ENCODE results near the gene GRIA1. TPM values are rescaled to one million over a fixed set of nuclear protein-coding genes. Genes with fewer than 3 reads are reported as not detected.

The GRIA1 gene
- total and polyA plus RNA-seq, 2 donors (not counting 1 experiment from before 2014, with no cell fraction given), result not detected

DNA sequence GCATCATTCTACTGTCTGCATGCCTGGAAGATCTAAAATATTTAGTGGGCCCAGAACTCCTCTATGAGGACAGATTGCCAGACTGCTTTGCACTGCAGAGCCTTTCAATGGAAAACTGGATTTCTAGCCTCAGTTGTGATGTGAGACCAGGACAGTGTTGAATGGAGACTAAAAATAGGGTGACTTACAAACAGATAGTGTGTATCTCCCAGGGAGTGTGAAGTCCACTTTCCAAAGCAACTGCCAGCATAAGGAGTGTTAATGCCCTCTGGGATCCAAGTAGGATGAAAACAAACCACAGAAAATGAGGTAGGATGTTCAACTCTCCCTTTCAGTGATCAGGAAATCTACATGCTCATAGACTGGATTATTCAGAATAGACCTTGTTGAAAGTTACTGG lies 119.5 kb downstream of the GRIA1 start:
- no peaks in the 10 kb centered on the region for H3K9me3 ChIP-seq (ENCODE audit: control extremely low read depth in 1 of 3, control insufficient read depth in 2 of 3, insufficient read depth in 1 of 3, low read length in 2 of 3)
- ATAC-seq (ENCODE audit: low read depth) (no peak), DNase-seq (no peak)
- H3K9ac ChIP-seq (ENCODE audit: low read length), result no peak overlapping the region
- no peaks in the 10 kb centered on the region for H3K27me3 Mint-ChIP-seq
- POLR2A ChIA-PET, result no interaction called here
- H3K27ac ChIP-seq (ENCODE audit: low read length in 2 of 2), result no peak overlapping the region
- H3K9me3 Mint-ChIP-seq (ENCODE audit: insufficient read depth), result no peaks in the 10 kb centered on the region
- intact Hi-C loops (cut with micrococcal nuclease), result no loop called here
- no peak overlapping the region for H3K27ac Mint-ChIP-seq
- H3K4me3 ChIP-seq (ENCODE audit: control extremely low read depth in 1 of 5, extremely low read depth in 1 of 5, insufficient read depth in 1 of 5, low read depth in 2 of 5, low read length in 4 of 5), result no peak overlapping the region
- H4K20me1 ChIP-seq (ENCODE audit: control insufficient read depth, insufficient read depth, low read length, poor library complexity, severe bottlenecking), result no peaks in the 10 kb centered on the region
- H3K27me3 ChIP-seq (replicated peaks in 1 of 4; ENCODE audit: control extremely low read depth in 1 of 4, control insufficient read depth in 3 of 4, insufficient read depth in 4 of 4, low read length in 3 of 4), result no peaks in the 10 kb centered on the region
- no peaks in the 10 kb centered on the region for H3K79me2 ChIP-seq (ENCODE audit: control insufficient read depth, insufficient read depth, low read length)
- no peaks in the 10 kb centered on the region for H3K4me1 Mint-ChIP-seq
- no peak for TF ChIP-seq EZH2 (IDR thresholded peaks at IDR 0.05; ENCODE audit: borderline replicate concordance, insufficient read depth, low read depth, low read length, poor library complexity, severe bottlenecking)
- TF ChIP-seq, protein P1, sequence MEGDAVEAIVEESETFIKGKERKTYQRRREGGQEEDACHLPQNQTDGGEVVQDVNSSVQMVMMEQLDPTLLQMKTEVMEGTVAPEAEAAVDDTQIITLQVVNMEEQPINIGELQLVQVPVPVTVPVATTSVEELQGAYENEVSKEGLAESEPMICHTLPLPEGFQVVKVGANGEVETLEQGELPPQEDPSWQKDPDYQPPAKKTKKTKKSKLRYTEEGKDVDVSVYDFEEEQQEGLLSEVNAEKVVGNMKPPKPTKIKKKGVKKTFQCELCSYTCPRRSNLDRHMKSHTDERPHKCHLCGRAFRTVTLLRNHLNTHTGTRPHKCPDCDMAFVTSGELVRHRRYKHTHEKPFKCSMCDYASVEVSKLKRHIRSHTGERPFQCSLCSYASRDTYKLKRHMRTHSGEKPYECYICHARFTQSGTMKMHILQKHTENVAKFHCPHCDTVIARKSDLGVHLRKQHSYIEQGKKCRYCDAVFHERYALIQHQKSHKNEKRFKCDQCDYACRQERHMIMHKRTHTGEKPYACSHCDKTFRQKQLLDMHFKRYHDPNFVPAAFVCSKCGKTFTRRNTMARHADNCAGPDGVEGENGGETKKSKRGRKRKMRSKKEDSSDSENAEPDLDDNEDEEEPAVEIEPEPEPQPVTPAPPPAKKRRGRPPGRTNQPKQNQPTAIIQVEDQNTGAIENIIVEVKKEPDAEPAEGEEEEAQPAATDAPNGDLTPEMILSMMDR (IDR thresholded peaks at IDR 0.05), result no peak
- no peak overlapping the region for H2AFZ ChIP-seq (ENCODE audit: insufficient read depth, low read depth, low read length, poor library complexity, severe bottlenecking)
- no peaks in the 10 kb centered on the region for H3K36me3 ChIP-seq (replicated peaks in 1 of 2; ENCODE audit: control extremely low read depth in 1 of 2, control insufficient read depth in 1 of 2, extremely low read depth in 1 of 2, insufficient read depth in 2 of 2, low read length in 1 of 2)
- H3K4me1 ChIP-seq (ENCODE audit: control insufficient read depth in 2 of 2, insufficient read depth in 2 of 2, low read length in 2 of 2), result no peaks in the 10 kb centered on the region
- no peak overlapping the region for H3K4me2 ChIP-seq (replicated peaks; ENCODE audit: low read depth, low read length, poor library complexity, severe bottlenecking)
- no peak overlapping the region for H3K4me3 Mint-ChIP-seq
- CTCF ChIA-PET, result no interaction called here

DNA sequence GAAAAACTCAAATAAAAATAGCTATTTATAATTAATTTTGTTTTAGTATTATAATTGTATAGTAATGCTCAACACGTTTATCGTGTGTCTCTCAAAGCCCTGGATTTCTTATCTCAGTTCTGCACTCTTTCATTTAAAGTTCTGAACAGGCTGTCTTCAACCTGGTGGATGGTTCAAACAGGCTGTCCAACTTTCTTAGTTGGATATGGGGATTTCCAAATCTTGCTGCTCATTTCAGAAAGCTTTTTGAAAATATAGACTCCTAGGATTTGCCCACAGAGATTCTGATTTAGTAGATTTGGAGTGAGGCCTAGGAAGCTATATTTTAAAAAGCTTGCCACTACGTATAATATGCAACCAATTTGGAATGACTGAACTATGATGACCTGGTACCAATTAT lies 120.3 kb downstream of the GRIA1 start:
- H3K4me1 ChIP-seq (ENCODE audit: control insufficient read depth in 2 of 2, insufficient read depth in 2 of 2, low read length in 2 of 2), result no peaks in the 10 kb centered on the region
- no peaks in the 10 kb centered on the region for H3K36me3 ChIP-seq (replicated peaks in 1 of 2; ENCODE audit: control extremely low read depth in 1 of 2, control insufficient read depth in 1 of 2, extremely low read depth in 1 of 2, insufficient read depth in 2 of 2, low read length in 1 of 2)
- no peaks in the 10 kb centered on the region for H3K4me1 Mint-ChIP-seq
- no peaks in the 10 kb centered on the region for H3K27me3 ChIP-seq (replicated peaks in 1 of 4; ENCODE audit: control extremely low read depth in 1 of 4, control insufficient read depth in 3 of 4, insufficient read depth in 4 of 4, low read length in 3 of 4)
- no CpG with 5 or more reads among the region's 3 CpGs for WGBS (ENCODE audit: insufficient coverage)
- no peak overlapping the region for H3K9ac ChIP-seq (ENCODE audit: low read length)
- POLR2A ChIA-PET, result no interaction called here
- no peak overlapping the region for H3K4me3 Mint-ChIP-seq
- H3K9me3 ChIP-seq (ENCODE audit: control extremely low read depth in 1 of 3, control insufficient read depth in 2 of 3, insufficient read depth in 1 of 3, low read length in 2 of 3), result no peaks in the 10 kb centered on the region
- H3K79me2 ChIP-seq (ENCODE audit: control insufficient read depth, insufficient read depth, low read length), result no peaks in the 10 kb centered on the region
- H3K27ac ChIP-seq (ENCODE audit: low read length in 2 of 2), result no peak overlapping the region
- TF ChIP-seq EZH2 (IDR thresholded peaks at IDR 0.05; ENCODE audit: borderline replicate concordance, insufficient read depth, low read depth, low read length, poor library complexity, severe bottlenecking), result no peak
- TF ChIP-seq, protein P1 (IDR thresholded peaks at IDR 0.05), result no peak
- no peak overlapping the region for H2AFZ ChIP-seq (ENCODE audit: insufficient read depth, low read depth, low read length, poor library complexity, severe bottlenecking)
- ATAC-seq (ENCODE audit: low read depth) (no peak), DNase-seq (no peak)
- intact Hi-C loops (cut with micrococcal nuclease), result no loop called here
- no peak overlapping the region for H3K27ac Mint-ChIP-seq
- no peak overlapping the region for H3K4me3 ChIP-seq (ENCODE audit: control extremely low read depth in 1 of 5, extremely low read depth in 1 of 5, insufficient read depth in 1 of 5, low read depth in 2 of 5, low read length in 4 of 5)
- no peaks in the 10 kb centered on the region for H3K27me3 Mint-ChIP-seq
- no peaks in the 10 kb centered on the region for H4K20me1 ChIP-seq (ENCODE audit: control insufficient read depth, insufficient read depth, low read length, poor library complexity, severe bottlenecking)
- no peaks in the 10 kb centered on the region for H3K9me3 Mint-ChIP-seq (ENCODE audit: insufficient read depth)
- CTCF ChIA-PET, result no interaction called here
- no peak overlapping the region for H3K4me2 ChIP-seq (replicated peaks; ENCODE audit: low read depth, low read length, poor library complexity, severe bottlenecking)

Data from B cell (primary cell).